Stimulated activated CD4-positive, alpha-beta T cell treated with anti-CD3 and anti-CD28 coated beads, TNF-alpha, amount 100 ng/mL, for 1 hour (primary cell): ENCODE data around the gene MYH9.

ENCODE experiments used
- DNase-seq, 3 donors: peaks; one replicate each; pipeline ENCODE4 v3.0.0-alpha.2; 2020; ENCODE audit warnings: low read depth in 3 of 3, low spot score in 1 of 3

MYH9 gene

GRCh38 chr22:36386900-36387708 lies 663 bp downstream of the MYH9 start:
- peak in 1 of 3 donors; percentile 40 for DNase-seq

GRCh38 chr22:36386351-36386899 lies 1.3 kb downstream of the MYH9 start:
- peak in 1 of 3 donors; percentile 44 for DNase-seq

- peak in 2 of 3 donors; percentile 45 to 53 for DNase-seq
Measured at GRCh38 chr22:36385491-36386350, 2.0 kb downstream of the MYH9 start.

- DNase-seq: no peak
Measured at GRCh38 chr22:36384766-36385481, 2.8 kb downstream of the MYH9 start.

GRCh38 chr22:36383110-36383581 lies 4.6 kb downstream of the MYH9 start:
- no peak for DNase-seq

- DNase-seq: no peak
Measured at GRCh38 chr22:36381513-36382128, 6.1 kb downstream of the MYH9 start.

- DNase-seq: no peak
Measured at GRCh38 chr22:36379593-36380361, 8.0 kb downstream of the MYH9 start.

- DNase-seq: no peak
Measured at GRCh38 chr22:36378869-36379217, 8.9 kb downstream of the MYH9 start.

- no peak for DNase-seq
Measured at GRCh38 chr22:36378080-36378868, 9.5 kb downstream of the MYH9 start.

- DNase-seq: no peak
Measured at GRCh38 chr22:36377022-36377631, 10.6 kb downstream of the MYH9 start.

GRCh38 chr22:36376265-36376664 lies 11.5 kb downstream of the MYH9 start:
- no peak for DNase-seq

GRCh38 chr22:36375071-36375980 lies 12.4 kb downstream of the MYH9 start:
- no peak for DNase-seq

- peak in 2 of 3 donors; percentile 44 to 47 for DNase-seq
Measured at GRCh38 chr22:36374603-36375024, 13.2 kb downstream of the MYH9 start.

GRCh38 chr22:36373258-36373579 lies 14.5 kb downstream of the MYH9 start:
- no peak for DNase-seq

- DNase-seq: no peak
Measured at GRCh38 chr22:36371920-36372319, 15.8 kb downstream of the MYH9 start.

- no peak for DNase-seq
Measured at GRCh38 chr22:36369922-36370791, 17.6 kb downstream of the MYH9 start.
